ENCODE measurements around the gene NTMT1.

DNA sequence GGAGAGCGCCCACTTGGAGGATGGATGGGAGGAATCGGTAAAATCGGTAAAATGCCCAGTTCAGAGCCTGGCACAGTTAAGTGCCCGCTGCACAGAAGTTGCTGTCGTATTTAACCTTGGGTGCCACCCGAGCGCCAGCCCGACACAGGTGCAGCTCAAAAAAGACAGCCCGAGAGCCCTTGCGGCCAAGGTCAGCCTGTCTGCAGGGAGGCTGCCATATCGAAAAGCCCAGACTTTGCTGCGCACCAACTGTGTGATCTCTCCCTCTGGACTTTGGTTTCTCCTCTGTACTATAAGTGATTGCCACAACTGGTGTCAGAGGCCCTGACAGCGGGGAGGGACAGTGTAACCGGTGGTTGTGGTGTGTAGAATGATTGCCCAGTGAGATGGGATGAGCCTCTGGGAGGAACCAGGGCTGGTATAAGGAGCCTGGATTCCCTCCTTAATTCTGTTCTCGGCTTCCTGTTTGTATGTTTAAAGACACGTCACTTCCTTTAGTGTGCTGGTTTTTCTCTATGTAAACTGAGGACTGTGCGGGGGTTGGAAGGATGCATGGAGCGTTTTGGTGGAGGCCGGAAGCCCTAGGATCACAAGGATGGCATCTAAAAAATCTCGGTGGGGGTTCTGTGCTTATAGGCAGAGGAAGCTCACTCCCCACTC lies 792 bp downstream of the NTMT1 start:
- TF ChIP-seq, protein P1, sequence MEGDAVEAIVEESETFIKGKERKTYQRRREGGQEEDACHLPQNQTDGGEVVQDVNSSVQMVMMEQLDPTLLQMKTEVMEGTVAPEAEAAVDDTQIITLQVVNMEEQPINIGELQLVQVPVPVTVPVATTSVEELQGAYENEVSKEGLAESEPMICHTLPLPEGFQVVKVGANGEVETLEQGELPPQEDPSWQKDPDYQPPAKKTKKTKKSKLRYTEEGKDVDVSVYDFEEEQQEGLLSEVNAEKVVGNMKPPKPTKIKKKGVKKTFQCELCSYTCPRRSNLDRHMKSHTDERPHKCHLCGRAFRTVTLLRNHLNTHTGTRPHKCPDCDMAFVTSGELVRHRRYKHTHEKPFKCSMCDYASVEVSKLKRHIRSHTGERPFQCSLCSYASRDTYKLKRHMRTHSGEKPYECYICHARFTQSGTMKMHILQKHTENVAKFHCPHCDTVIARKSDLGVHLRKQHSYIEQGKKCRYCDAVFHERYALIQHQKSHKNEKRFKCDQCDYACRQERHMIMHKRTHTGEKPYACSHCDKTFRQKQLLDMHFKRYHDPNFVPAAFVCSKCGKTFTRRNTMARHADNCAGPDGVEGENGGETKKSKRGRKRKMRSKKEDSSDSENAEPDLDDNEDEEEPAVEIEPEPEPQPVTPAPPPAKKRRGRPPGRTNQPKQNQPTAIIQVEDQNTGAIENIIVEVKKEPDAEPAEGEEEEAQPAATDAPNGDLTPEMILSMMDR (IDR thresholded peaks at IDR 0.05) = no peak
- no peak for TF ChIP-seq POLR2A (IDR thresholded peaks at IDR 0.05)
